Forelimb muscle (tissue), 1 donor: ENCODE results near the gene TLR2. TPM values are rescaled to one million over a fixed set of nuclear protein-coding genes. Genes with fewer than 3 reads are reported as not detected.

Source experiments
- DNase-seq: peaks from one replicate; pipeline ENCODE4 v3.0.0-alpha.2; 2013; ENCODE audit warnings: low read depth
- polyA plus RNA-seq: library from polyadenylated mRNA; unstranded; fragments of 120-200 nt; gene quantifications from one replicate; pipeline ENCODE4 v1.2.1, GENCODE V29; 2013; ENCODE audit not compliant: insufficient read length

The TLR2 gene
- polyA plus RNA-seq, 1 donor: 2.2 TPM

DNA sequence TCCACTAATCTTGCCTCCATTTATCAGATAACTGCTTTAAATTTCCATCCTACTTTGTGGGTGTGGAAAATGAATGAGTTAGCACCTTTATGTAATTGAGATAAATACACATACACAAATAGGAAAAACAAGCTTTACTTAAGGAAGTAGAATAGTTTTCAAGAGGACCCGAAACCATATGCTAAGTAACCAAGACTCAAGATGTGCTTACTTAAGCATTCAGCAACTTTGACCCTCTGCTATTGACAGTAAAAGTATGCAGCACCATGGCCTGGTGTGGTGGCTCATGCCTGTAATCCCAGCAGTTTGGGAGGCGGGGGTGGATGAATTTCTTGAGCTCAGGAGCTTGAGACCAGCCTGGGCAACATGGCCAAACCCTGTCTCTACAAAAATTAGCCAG, 45.8 kb downstream of the TLR2 start:
- DNase-seq: no peak

DNA sequence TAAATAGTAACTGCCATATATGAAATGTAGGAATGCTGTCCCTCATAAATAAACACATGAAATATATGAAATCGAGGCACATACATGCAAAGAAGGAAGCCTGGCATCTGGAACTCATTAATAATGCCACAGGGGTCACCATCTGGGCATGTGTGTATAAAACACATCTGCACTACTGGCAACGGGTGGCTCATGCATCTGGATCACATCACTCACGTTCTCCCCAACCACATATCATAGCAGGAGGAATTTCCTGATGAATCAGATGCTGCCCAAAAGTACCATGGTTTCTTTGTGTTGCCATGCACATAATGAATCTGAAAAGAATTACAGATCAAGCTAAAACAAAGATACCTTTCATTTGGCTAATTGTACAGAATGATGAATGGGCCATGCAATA, 47.2 kb downstream of the TLR2 start:
- DNase-seq: no peak

DNA sequence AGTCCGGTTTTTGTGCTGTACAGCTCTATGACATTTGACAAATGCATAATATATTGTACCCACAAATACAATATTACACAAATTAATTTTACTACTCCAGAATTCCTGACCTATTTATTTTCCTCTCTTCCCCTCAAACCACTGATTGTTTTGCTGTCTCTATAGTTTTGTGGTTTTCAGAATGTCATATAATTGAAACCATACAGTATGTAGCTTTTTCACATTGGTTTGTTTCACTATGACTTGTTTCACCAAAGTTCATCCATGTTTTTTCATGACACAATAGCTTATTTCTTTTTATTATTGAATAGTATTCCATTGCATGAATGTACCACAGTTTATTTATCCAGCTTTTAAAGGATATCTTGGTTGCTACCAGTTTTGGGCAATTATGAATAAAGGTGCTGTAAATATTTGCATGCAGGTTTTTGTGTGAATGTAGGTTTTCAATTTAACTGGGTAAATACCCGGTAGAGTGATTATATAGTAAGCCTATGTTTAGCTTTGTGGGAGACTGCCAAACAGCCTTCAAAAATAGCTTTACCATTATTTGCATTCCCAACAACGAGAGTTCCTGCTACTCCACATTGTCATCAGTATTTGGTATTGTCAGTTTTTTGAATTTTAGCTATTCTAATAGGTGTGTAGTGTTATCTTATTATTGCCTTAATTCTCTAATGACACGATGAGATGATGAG, 49.8 kb downstream of the TLR2 start:
- DNase-seq: no peak

DNA sequence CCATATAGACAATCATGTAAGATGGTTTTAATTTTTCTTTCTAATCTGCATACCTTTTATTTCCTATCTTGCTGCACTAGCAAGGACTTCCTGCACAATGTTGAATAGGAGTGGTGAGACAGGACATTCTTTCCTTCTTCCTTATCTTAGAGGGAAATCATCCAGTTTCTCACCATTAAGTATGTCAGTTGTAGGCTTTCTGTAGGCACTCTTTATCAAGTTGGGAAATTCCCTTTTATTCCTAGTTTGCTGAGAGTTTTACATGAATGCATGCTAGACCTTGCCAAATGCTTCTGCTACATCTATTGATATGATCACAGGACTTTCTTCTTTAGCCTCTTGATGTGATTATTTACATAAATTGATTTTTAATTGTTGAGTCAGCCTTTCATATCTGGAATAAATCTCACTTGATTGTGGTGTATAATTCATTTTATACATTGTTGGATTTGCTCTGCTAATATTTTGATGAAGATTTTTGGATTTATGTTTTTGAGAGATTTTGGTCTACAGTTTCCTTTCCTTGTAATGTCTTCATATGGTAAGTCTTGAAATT, 51.9 kb downstream of the TLR2 start:
- no peak for DNase-seq

DNA sequence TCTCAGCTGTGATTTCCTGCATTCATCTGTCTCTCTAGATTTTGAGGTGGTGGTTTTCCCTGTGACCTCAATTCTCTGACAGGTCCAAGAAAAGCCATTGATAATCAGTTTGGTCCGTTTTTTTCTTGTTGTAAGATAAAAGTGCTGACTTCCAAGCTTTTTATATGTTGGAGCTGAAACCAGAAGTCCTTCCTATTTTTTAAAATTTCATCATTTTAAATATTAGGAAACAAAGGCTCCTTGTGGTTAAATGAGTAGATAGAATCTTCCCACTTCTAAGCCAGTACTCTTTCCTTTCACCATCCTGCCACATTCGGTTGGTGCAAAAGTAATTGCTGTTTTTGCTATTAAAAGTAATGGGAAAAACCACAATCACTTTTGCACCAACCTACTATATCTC, 57.5 kb downstream of the TLR2 start:
- DNase-seq: no peak

DNA sequence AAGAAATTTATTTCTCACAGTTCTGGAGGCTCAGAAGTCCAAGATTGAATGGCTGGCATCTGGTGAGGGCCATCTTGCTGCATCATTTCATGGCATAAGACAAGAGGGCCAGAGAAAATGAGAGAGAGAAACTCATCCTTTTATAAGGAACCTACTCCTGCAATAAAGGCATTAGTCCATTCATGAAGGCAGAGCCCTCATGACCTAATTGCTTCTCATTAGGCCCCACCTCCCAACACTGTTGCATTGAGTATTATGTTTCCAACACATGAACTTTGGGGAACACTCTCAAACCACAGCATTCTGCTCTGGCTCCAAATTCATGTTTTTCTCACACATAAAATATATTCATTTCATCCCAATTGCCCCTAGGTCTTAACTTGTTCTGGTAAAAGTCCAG, 61.6 kb downstream of the TLR2 start:
- DNase-seq: no peak

DNA sequence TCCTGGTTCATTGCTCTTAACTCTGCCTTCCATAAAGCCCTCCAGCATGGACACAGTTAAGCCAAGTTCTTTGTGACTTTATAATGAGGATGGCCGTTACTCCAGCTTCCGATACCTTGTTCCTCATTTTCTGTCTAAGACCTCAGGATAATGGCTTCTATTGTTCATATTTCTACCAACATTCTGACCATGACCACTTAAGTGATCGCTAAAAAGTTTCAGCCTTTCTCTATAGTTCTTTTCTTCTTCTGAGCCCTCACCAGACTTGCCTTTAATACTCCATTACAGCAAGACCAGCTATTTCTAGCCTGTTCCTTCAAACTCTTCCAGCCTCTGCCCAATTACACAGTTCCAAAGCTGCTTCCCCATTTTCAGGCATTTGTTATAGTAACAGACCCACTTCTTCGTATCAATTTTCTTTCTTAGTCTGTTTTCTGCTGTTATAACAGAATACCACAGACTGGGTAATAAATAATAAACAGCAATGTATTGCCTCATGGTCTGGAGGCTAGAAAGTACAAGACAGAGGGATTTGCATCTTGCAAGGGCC, 63.4 kb downstream of the TLR2 start:
- no peak for DNase-seq

DNA sequence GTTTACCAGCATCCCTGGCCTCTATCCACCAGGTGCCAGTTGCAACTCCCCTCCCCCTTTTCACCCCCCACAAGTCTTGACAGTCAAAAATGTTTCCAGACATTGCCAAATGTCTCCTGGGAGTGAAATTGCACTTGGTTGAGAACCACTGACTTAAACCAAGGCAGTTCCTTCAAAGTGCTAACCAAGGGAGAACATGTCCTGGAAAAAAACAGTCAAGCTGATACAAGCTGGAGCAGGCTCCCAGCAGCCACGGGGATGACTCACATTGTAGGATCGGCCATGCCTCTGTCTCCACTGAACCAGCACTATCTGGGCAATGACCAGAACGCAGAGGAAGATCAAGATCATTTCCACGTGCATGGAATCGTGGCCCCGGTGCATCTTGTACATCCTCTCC, 64.3 kb downstream of the TLR2 start:
- no peak for DNase-seq

DNA sequence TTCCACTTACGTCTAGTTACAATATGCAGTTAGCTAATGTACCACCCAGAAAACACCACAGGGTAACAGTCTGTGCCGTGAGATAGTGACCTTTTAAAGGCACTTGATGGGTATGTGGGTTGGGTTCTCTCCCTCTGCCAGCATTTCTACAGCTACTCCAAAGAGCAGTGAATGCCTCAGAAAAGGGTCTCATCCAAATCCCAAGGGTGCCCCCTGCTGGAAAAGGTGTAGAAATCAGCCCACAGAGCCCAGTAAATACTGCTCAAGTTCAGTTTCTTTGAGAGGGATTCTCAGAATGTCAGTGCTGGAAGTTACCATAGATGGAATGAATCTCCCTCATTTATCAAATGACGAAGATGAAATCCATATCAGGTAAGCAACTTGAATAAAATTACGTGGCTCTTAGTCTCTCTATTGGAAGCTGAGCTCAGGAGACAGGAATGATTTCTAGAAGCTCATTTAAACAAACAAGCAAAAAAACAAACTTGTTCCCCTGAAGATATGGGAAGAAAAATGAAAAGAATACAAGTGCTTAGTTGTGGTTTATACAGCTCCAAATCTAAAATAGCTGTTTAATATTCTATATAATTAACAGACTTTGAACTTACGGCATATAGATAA, 66.2 kb downstream of the TLR2 start:
- DNase-seq: peak; percentile 36

DNA sequence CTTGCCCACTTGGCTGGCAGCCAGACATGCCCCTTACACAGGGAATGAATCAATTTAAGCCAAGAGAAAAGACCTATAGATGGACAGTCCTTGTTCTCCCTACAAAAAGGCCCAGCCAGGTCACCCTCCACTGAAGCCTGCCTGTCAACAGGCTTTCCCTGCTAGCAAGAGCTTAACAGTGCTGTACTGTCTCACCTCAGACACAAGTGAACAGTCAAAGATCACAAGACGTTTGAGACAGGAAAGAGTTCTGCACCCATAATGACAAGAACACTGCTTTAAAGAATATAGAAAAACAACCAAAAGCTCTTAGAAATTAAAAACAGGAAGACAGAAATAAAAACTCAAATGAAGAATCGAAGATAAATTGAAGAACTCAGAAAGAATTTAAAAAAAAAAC, 71.1 kb downstream of the TLR2 start:
- DNase-seq: no peak

Other genes starting within 250 kb of the TLR2 start
- gene TMEM131L, start 217.9 kb upstream of the TLR2 start, polyA plus RNA-seq: 46.6 TPM
- gene RNF175, start 75.7 kb downstream of the TLR2 start, polyA plus RNA-seq: 0.15 TPM
- 35.7 TPM for gene SFRP2, start 104.8 kb downstream of the TLR2 start, polyA plus RNA-seq